RCC 7860 (cell line): ENCODE measurements around the gene HLA-E.
A peak's percentile ranks its signal among the peaks of the same experiment; 100 is the strongest.
"Not testable (repeated sequence)": the region's sequence is repeated elsewhere in the genome, so short reads cannot be mapped to it uniquely, and the experiment has no call there.

Experiments used
- DNase-seq: peaks from one replicate; pipeline ENCODE4 v3.0.0-alpha.2; 2015; ENCODE audit warnings: low spot score
- FAIRE-seq: peaks from 2 replicates; lab custom pipeline; 2012; peaks lifted over from hg19 to GRCh38; lab: Jason Lieb, UNC

The HLA-E gene

GRCh38 chr6:30480536-30481156, 8.7 kb upstream of the HLA-E start:
- DNase-seq, result no peak
- no peak for FAIRE-seq

- DNase-seq (no peak), FAIRE-seq (no peak)
These were observed 7.9 kb upstream of the HLA-E start for GRCh38 chr6:30481211-30481964.

GRCh38 chr6:30481965-30482644, 7.2 kb upstream of the HLA-E start:
- not testable (repeated sequence) for FAIRE-seq
- peak; percentile 21 for DNase-seq

GRCh38 chr6:30483677-30484279, 5.5 kb upstream of the HLA-E start:
- peak; percentile 28 for DNase-seq
- peak; percentile 42 for FAIRE-seq

DNA sequence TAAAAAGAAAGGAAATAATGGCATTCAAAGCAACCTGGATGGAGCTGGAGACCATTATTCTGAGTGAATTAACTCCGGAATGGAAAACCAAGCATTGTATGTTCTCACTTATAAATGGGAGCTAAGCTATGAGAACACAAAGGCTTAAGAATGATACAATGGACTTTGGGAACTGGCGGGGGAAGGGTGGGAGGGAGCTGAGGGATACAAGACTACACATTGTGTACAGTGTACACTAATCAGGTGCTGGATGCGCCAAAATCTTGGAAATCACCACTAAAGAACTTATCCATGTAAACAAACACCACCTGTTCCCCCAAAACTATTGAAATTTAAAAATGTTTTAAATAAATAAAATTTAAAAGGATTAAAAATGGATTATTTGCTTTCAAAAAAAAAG, 4.1 kb upstream of the HLA-E start:
- FAIRE-seq, result no peak
- no peak for DNase-seq

- FAIRE-seq (no peak), DNase-seq (no peak)
These were observed 1.4 kb upstream of the HLA-E start for GRCh38 chr6:30487926-30488325.

GRCh38 chr6:30488697-30489080, 620 bp upstream of the HLA-E start:
- not testable (repeated sequence) for FAIRE-seq

DNA sequence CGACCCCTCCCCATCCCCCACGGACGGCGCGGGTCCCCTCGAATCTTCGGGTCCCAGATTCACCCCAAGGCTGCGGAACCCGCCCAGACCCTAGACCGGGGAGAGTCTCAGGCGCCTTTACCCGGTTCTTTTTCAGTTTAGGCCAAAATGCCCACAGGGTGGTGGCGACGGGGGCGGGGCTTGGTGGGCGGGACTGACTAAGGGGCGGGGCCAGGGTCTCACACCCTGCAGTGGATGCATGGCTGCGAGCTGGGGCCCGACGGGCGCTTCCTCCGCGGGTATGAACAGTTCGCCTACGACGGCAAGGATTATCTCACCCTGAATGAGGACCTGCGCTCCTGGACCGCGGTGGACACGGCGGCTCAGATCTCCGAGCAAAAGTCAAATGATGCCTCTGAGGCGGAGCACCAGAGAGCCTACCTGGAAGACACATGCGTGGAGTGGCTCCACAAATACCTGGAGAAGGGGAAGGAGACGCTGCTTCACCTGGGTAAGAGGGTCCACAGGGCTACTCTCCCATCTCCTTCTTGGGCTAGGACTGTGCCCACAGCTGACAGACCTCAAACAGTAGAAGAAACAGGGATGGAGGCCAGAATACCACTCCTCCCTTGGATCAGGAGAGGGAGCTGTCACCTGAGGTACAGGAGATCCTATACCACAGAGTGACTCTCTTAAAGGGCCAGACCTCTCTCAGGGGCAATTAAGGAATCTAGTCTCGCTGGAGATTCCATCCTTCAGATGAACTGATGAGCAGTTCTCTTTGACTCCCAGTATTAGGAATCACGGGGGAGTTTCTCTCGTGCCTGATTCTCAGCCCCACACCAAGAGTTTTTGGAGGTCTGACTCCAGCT, 942 bp downstream of the HLA-E start:
- DNase-seq (no peak), FAIRE-seq (no peak)

More at GRCh38 chr6:30488697-30489080, 620 bp upstream of the HLA-E start:
- not testable (repeated sequence) for DNase-seq

DNA sequence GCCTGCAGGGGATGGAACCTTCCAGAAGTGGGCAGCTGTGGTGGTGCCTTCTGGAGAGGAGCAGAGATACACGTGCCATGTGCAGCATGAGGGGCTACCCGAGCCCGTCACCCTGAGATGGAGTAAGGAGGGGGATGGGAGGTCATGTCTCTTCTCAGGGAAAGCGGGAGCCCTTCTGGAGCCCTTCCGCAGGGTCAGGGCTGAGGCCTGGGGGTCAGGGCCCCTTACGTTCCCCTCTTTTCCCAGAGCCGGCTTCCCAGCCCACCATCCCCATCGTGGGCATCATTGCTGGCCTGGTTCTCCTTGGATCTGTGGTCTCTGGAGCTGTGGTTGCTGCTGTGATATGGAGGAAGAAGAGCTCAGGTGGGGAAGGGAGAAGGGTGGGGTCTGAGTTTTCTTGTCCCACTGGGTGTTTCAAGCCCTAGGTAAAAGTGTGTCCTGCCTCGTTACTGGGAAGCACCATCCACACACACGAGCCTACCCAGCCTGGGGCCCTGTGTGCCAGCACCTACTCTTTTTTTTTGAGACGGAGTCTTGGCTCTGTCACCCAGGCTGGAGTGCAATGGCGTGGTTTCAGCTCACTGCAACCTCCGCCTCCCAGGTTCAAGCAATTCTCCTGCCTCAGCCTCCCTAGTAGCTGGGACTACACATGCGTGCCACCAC, 2.1 kb downstream of the HLA-E start:
- DNase-seq, FAIRE-seq: not testable (repeated sequence)

- FAIRE-seq, result no peak
- DNase-seq, result no peak
These were observed 3.0 kb downstream of the HLA-E start for GRCh38 chr6:30491991-30492952.

DNA sequence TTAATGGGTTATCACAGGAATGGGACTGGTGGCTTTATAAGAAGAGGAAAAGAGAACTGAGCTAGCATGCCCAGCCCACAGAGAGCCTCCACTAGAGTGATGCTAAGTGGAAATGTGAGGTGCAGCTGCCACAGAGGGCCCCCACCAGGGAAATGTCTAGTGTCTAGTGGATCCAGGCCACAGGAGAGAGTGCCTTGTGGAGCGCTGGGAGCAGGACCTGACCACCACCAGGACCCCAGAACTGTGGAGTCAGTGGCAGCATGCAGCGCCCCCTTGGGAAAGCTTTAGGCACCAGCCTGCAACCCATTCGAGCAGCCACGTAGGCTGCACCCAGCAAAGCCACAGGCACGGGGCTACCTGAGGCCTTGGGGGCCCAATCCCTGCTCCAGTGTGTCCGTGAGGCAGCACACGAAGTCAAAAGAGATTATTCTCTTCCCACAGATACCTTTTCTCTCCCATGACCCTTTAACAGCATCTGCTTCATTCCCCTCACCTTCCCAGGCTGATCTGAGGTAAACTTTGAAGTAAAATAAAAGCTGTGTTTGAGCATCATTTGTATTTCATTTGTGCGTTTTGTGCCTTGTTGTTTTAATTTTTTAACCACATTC, 4.4 kb downstream of the HLA-E start:
- no peak for FAIRE-seq
- no peak for DNase-seq

GRCh38 chr6:30494291-30494861, 5.1 kb downstream of the HLA-E start:
- FAIRE-seq (no peak), DNase-seq (no peak)

DNA sequence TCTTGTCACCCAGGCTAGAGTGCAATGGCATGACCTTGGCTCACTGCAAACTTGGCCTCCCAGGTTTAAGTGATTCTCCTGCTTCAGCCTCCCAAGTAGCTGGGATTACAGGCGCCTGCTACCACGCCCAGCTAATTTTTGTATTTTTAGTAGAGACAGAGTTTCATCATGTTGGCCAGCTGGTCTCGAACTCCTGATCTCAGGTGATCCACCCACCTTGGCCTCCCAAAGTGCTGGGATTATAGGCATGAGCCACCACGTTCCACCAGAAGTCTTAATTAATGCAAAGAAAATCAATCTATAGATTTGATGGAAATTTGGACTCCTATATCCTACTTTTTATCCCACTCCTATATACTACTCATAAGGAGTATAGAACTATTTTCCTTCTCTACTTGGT, 5.8 kb downstream of the HLA-E start:
- DNase-seq, FAIRE-seq: not testable (repeated sequence)

DNA sequence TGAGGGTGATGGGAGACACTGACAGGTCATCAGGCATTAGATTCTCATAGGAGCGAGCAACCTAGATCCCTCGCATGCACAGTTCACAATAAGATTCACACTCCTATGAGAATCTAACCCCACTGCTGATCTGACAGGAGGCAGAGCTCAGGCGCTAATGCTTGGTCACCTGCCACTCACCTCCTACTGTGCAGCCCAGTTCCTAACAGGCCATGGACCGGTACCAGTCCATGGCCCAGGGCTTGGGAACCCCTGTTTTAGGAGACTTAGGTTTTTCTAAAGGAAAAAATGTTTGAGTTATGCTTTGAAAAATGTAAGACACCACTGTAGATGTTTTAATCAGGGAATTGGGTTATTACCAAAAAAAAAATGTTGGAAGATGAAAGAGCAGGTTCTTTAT, 6.7 kb downstream of the HLA-E start:
- no peak for DNase-seq
- FAIRE-seq, result no peak

- DNase-seq, FAIRE-seq: not testable (repeated sequence)
These were observed 7.9 kb downstream of the HLA-E start for GRCh38 chr6:30497261-30497599.

GRCh38 chr6:30497714-30498113, 8.4 kb downstream of the HLA-E start:
- FAIRE-seq, result no peak
- DNase-seq, result no peak

DNA sequence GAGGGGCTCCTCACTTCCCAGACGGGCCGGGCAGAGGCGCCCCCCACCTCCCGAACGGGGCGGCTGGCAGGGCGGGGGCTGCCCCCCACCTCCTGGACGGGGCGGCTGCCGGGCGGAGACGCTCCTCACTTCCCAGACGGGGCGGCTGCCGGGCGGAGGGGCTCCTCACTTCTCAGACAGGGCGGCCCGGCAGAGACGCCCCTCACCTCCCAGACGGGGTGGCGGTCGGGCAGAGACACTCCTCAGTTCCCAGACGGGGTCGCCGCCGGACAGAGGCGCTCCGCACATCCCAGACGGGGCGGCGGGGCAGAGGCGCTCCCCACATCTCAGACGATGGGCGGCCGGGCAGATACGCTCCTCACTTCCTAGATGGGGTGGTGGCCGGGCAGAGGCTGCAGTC, 9.4 kb downstream of the HLA-E start:
- not testable (repeated sequence) for FAIRE-seq, DNase-seq
